CD14-positive monocyte (primary cell): ENCODE results near the gene PRDM8. TPM values are rescaled to one million over a fixed set of nuclear protein-coding genes. Genes with fewer than 3 reads are reported as not detected.

Experiments used
- DNase-seq, 3 donors: peaks; one replicate each; pipeline ENCODE4 v3.0.0-alpha.2; 2011 to 2022
- H2AFZ ChIP-seq: 2 replicates; pipeline ENCODE4 v1.6.0; 2012; ENCODE audit warnings: mild to moderate bottlenecking, low read depth, low read length, inconsistent platforms; ENCODE audit not compliant: insufficient read depth, poor library complexity, severe bottlenecking
- H3K27ac ChIP-seq, 2 donors: 1 replicate in 1 of 2; 2 replicates in 1 of 2; pipeline ENCODE4 v1.5.1; 2012 to 2013; ENCODE audit warnings: low read length in 2 of 2, control low read depth in 1 of 2, inconsistent platforms in 1 of 2, low read depth in 1 of 2, mild to moderate bottlenecking in 1 of 2
- H3K27me3 ChIP-seq, 2 donors: one replicate each; pipeline versions ENCODE4 v1.6.0 to v1.6.1; 2011 to 2013; ENCODE audit warnings: low read length in 2 of 2; ENCODE audit not compliant: control insufficient read depth in 2 of 2, insufficient read depth in 2 of 2
- H3K36me3 ChIP-seq, 2 donors: replicated peaks in 1 of 2; 1 replicate in 1 of 2; 2 replicates in 1 of 2; pipeline versions ENCODE4 v1.5.1 to v1.6.1; 2012 to 2013; ENCODE audit warnings: low read length in 2 of 2, control low read depth in 1 of 2, inconsistent platforms in 1 of 2, mild to moderate bottlenecking in 1 of 2; ENCODE audit not compliant: insufficient read depth in 2 of 2, control insufficient read depth in 1 of 2
- H3K4me1 ChIP-seq, 2 donors: 1 replicate in 1 of 2; 2 replicates in 1 of 2; pipeline versions ENCODE4 v1.5.1 to v1.6.1; 2012 to 2013; ENCODE audit warnings: low read length in 2 of 2, control low read depth in 1 of 2, inconsistent platforms in 1 of 2, mild to moderate bottlenecking in 1 of 2, moderate library complexity in 1 of 2; ENCODE audit not compliant: insufficient read depth in 2 of 2, control insufficient read depth in 1 of 2
- H3K4me2 ChIP-seq: replicated peaks from 2 replicates; pipeline ENCODE3; 2012; ENCODE audit warnings: low read length, moderate library complexity, mild to moderate bottlenecking; ENCODE audit not compliant: poor library complexity, severe bottlenecking; ENCODE audit errors: extremely low read depth
- H3K4me3 ChIP-seq, 3 experiments: fragments of 200-600 bp in 1 of 3; sonication (generic) in 1 of 3; replicated peaks in 1 of 3; 1 replicate in 2 of 3; 2 replicates in 1 of 3; pipeline ENCODE4 v1.5.1; 2011 to 2013; ENCODE audit warnings: low read length in 3 of 3, mild to moderate bottlenecking in 3 of 3, control low read depth in 2 of 3, low read depth in 2 of 3, inconsistent platforms in 1 of 3, moderate library complexity in 1 of 3
- H3K79me2 ChIP-seq: 2 replicates; pipeline ENCODE4 v1.6.0; 2012; ENCODE audit warnings: mild to moderate bottlenecking, control low read depth, inconsistent platforms, low read length, moderate library complexity; ENCODE audit not compliant: insufficient read depth
- H3K9ac ChIP-seq: 2 replicates; pipeline ENCODE4 v1.6.0; 2017; ENCODE audit warnings: low read length, mild to moderate bottlenecking; ENCODE audit not compliant: insufficient read depth, poor library complexity, severe bottlenecking
- H3K9me3 ChIP-seq, 2 donors: replicated peaks in 1 of 2; 1 replicate in 1 of 2; 2 replicates in 1 of 2; pipeline versions ENCODE4 v1.5.1 to v1.6.1; 2012 to 2013; ENCODE audit warnings: low read length in 2 of 2, control low read depth in 1 of 2; ENCODE audit not compliant: control insufficient read depth in 1 of 2, insufficient read depth in 1 of 2
- H4K20me1 ChIP-seq: 2 replicates; pipeline ENCODE4 v1.6.0; 2012; ENCODE audit warnings: mild to moderate bottlenecking, low read length, control low read depth, moderate library complexity; ENCODE audit not compliant: insufficient read depth
- H3K27ac Mint-ChIP-seq, 7 donors: one replicate each; pipeline ENCODE4 v1.8.0; 2020; ENCODE audit warnings: mild to moderate bottlenecking in 7 of 7, mixed read lengths in 7 of 7, moderate library complexity in 6 of 7, inconsistent platforms in 2 of 7
- H3K27me3 Mint-ChIP-seq, 3 donors: one replicate each; pipeline ENCODE4 v1.8.0; 2021 to 2022; ENCODE audit warnings: low read depth in 3 of 3, mild to moderate bottlenecking in 3 of 3, mixed read lengths in 3 of 3, moderate library complexity in 3 of 3, inconsistent platforms in 1 of 3
- H3K36me3 Mint-ChIP-seq, 2 donors: one replicate each; pipeline ENCODE4 v1.8.0; 2020; ENCODE audit warnings: mixed read lengths in 2 of 2, inconsistent platforms in 1 of 2, mild to moderate bottlenecking in 1 of 2
- H3K4me1 Mint-ChIP-seq: one replicate; pipeline ENCODE4 v1.8.0; 2020; ENCODE audit warnings: mild to moderate bottlenecking, mixed read lengths
- H3K4me3 Mint-ChIP-seq, 2 donors: one replicate each; pipeline ENCODE4 v1.8.0; 2020; ENCODE audit warnings: mild to moderate bottlenecking in 2 of 2, mixed read lengths in 2 of 2, moderate library complexity in 1 of 2
- H3K9me3 Mint-ChIP-seq, 7 donors: one replicate each; pipeline ENCODE4 v1.8.0; 2020 to 2022; ENCODE audit warnings: mixed read lengths in 7 of 7, mild to moderate bottlenecking in 6 of 7, moderate library complexity in 6 of 7, inconsistent platforms in 2 of 7
- CTCF ChIP-seq: fragments of 200-600 bp; IDR thresholded peaks from one replicate; pipeline ENCODE4 v1.8.0; 2022; ENCODE audit warnings: antibody characterized with exemption, mild to moderate bottlenecking
- whole genome bisulfite sequencing: methylation state at CpG from one replicate; pipeline ENCODE4 v1.1.5; 2013; ENCODE audit warnings: missing lambda C conversion rate; ENCODE audit not compliant: insufficient coverage; 5-methylcytosine and 5-hydroxymethylcytosine counted together
- intact Hi-C, 2 donors: fragments of 100-400 bp; cut with micrococcal nuclease; formaldehyde crosslinking; loops; one replicate each; pipeline versions ENCODE4 v1.15.0 to v1.15.1; 2023
- polyA plus RNA-seq, 3 donors: library from polyadenylated mRNA; depleted of rRNA in 1 of 3; unstranded in 2 of 3; stranded (reverse) in 1 of 3; fragments of 300-500 nt in 2 of 3; fragments of >200 nt in 1 of 3; fragmentation: Illumina TruSeq in 2 of 3; gene quantifications; 1 replicate in 2 of 3; 2 replicates in 1 of 3; pipeline ENCODE4 v1.2.3, GENCODE V29; 2012 to 2021

Gene PRDM8
- polyA plus RNA-seq, 3 donors, result 0.22 to 0.77 (median 0.23) TPM

- peaks cover 7 to 13% of the 10 kb centered on the region in 2 donors for H3K36me3 Mint-ChIP-seq
- peaks cover 0 to 10% (median 4%) of the 10 kb centered on the region in 7 donors for H3K9me3 Mint-ChIP-seq
- Histone ChIP-seq H3K27me3 (peaks cover 33 to 70% of the 10 kb centered on the region in 2 donors), H3K4me3 (peak overlapping the region; percentile 0 to 71 (median 18)), H3K9me3 (peaks cover 0 to 4% of the 10 kb centered on the region in 2 donors), H3K27ac (no peak overlapping the region), H3K79me2 (no peaks in the 10 kb centered on the region), H4K20me1 (no peaks in the 10 kb centered on the region), H2AFZ (peak overlapping the region; percentile 68), H3K9ac (no peak overlapping the region), H3K4me1 (peaks cover 29 to 34% of the 10 kb centered on the region in 2 donors), H3K36me3 (no peaks in the 10 kb centered on the region), H3K4me2 (peak overlapping the region; percentile 76)
- H3K4me1 Mint-ChIP-seq, result peaks cover 38% of the 10 kb centered on the region
- intact Hi-C loops, result no loop called here
- H3K4me3 Mint-ChIP-seq, result peak overlapping the region; percentile 73 to 97
- peak overlapping the region in 2 of 7 donors; percentile 41 to 42 for H3K27ac Mint-ChIP-seq
- DNase-seq, result peak in 1 of 3 donors; percentile 39
- peaks cover 49 to 60% (median 55%) of the 10 kb centered on the region in 3 donors for H3K27me3 Mint-ChIP-seq
- TF ChIP-seq CTCF, result no peak
- WGBS, result 37% methylated on average over 13 of the region's 22 CpGs
Measured at GRCh38 chr4:80196259-80196921, 913 bp upstream of the PRDM8 start.

DNA sequence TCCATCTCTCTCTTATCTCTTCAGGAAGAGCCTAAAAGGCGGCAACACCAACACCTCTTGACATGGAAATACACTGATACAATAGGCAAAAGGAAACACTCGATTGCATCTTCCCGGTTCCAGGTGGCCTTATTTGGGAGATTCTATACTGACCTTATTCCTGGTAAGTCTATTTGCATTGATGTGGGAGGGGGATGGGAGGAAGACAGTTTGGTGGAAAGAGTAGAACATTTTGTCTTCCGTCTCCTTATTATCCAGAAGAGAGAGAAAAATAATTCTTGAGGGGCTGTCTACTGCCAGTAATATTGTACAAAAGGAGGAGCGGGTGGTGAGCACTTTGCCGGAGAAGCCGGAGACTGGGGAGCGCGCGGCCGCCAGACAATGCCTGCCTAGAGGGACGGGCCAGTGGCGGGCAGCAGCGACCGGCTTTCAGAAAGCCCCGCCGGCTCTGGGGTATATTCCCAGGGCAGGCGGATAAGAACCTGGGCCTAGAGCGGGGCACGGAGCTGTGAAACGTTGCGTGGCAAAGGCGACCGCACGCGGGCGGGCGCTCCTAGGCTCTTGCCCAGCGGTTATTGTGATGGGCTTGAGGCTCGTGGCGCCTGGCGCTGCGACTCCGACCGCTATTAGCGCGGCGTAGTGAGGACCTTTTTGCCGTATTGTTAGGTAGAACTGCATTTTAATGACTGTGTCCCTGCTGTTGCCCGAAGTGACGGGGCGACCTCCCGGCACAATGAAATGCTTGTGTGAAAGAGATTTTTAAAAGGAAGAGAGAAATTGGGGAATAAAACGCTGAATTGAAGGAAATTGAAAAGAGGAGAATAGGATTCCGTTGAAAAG, 518 bp downstream of the PRDM8 start:
- Histone ChIP-seq H4K20me1 (no peaks in the 10 kb centered on the region), H3K36me3 (no peaks in the 10 kb centered on the region), H3K27ac (no peak overlapping the region), H3K4me2 (peak overlapping the region; percentile 76), H3K27me3 (peaks cover 33 to 76% of the 10 kb centered on the region in 2 donors), H3K4me3 (peak overlapping the region in 2 of 3 experiments; percentile 13 to 71), H3K9me3 (peaks cover 0 to 4% of the 10 kb centered on the region in 2 donors), H3K4me1 (peaks cover 35 to 45% of the 10 kb centered on the region in 2 donors), H3K79me2 (no peaks in the 10 kb centered on the region), H2AFZ (peak overlapping the region; percentile 68), H3K9ac (no peak overlapping the region)
- no peak for TF ChIP-seq CTCF
- peak in 1 of 3 donors; percentile 60 for DNase-seq
- H3K27ac Mint-ChIP-seq, result peak overlapping the region in 1 of 7 donors; percentile 4
- peak overlapping the region; percentile 73 to 97 for H3K4me3 Mint-ChIP-seq
- 5% methylated on average over 42 of the region's 45 CpGs for WGBS
- intact Hi-C loops, result no loop called here
- peaks cover 0 to 10% (median 5%) of the 10 kb centered on the region in 7 donors for H3K9me3 Mint-ChIP-seq
- H3K27me3 Mint-ChIP-seq, result peaks cover 54 to 68% (median 59%) of the 10 kb centered on the region in 3 donors
- H3K36me3 Mint-ChIP-seq, result peaks cover 7 to 13% of the 10 kb centered on the region in 2 donors
- H3K4me1 Mint-ChIP-seq, result peaks cover 43% of the 10 kb centered on the region
